PC-3 (cell line): ENCODE data around the gene NHS. TPM values are rescaled to one million over a fixed set of nuclear protein-coding genes. Genes with fewer than 3 reads are reported as not detected.
A peak's percentile ranks its signal among the peaks of the same experiment; 100 is the strongest.

ENCODE experiments used
- ATAC-seq: fragments of 200-7000 bp; cut with Tn5 transposase; 2 replicates; pipeline ENCODE4 v1.9.1; 2020; ENCODE audit warnings: mild to moderate bottlenecking, moderate library complexity
- BruUV-seq: library from RNA; stranded (reverse); fragments of 400-500 nt; replicated peaks from 2 replicates; lab custom pipeline; 2021; lab: Mats Ljungman, UMichigan
- CTCF ChIA-PET: fragments of 300-600 bp; sonication (Branson Sonifier 250); formaldehyde crosslinking; loops from one replicate; lab custom pipeline; 2022; ENCODE audit warnings: antibody characterized with exemption; lab: Charles Lee
- POLR2A ChIA-PET: fragments of 300-600 bp; sonication (Branson Sonifier 250); formaldehyde crosslinking; loops from one replicate; lab custom pipeline; 2022; ENCODE audit warnings: antibody characterized with exemption; ENCODE audit not compliant: unreplicated experiment; lab: Charles Lee
- DNase-seq: peaks from one replicate; pipeline ENCODE4 v3.0.0-alpha.2; 2015
- H2AFZ ChIP-seq: fragments of 300-600 bp; sonication (generic); 2 replicates; pipeline ENCODE4 v1.6.0; 2016; ENCODE audit warnings: antibody characterized with exemption, low read length
- H3F3A ChIP-seq: fragments of 300-600 bp; sonication (generic); one replicate; pipeline ENCODE4 v1.6.0; 2017; ENCODE audit warnings: antibody characterized with exemption, low read length, control low read depth, mild to moderate bottlenecking; ENCODE audit not compliant: unreplicated experiment
- H3K27ac ChIP-seq: fragments of 300-600 bp; sonication (generic); 2 replicates; pipeline ENCODE4 v1.5.1; 2016; ENCODE audit warnings: mild to moderate bottlenecking, low read length
- H3K27me3 ChIP-seq: fragments of 300-600 bp; sonication (generic); 2 replicates; pipeline ENCODE4 v1.6.1; 2016; ENCODE audit warnings: low read length, mixed read lengths
- H3K36me3 ChIP-seq: fragments of 300-600 bp; sonication (generic); 2 replicates; pipeline ENCODE4 v1.6.1; 2016; ENCODE audit warnings: low read depth, mixed run types, low read length, mixed read lengths
- H3K4me1 ChIP-seq: fragments of 300-600 bp; sonication (generic); 2 replicates; pipeline ENCODE4 v1.5.1; 2016; ENCODE audit warnings: low read length; ENCODE audit not compliant: insufficient read depth
- H3K4me2 ChIP-seq: fragments of 300-600 bp; sonication (generic); 2 replicates; pipeline ENCODE4 v1.6.0; 2016; ENCODE audit warnings: low read length
- H3K4me3 ChIP-seq: fragments of 300-600 bp; sonication (generic); 2 replicates; pipeline ENCODE4 v1.5.1; 2016; ENCODE audit warnings: mild to moderate bottlenecking, low read length, mixed read lengths
- H3K79me2 ChIP-seq: fragments of 300-600 bp; sonication (generic); 2 replicates; pipeline ENCODE4 v1.6.1; 2017; ENCODE audit warnings: low read length, mixed read lengths
- H3K9ac ChIP-seq: fragments of 300-600 bp; sonication (generic); 2 replicates; pipeline ENCODE4 v1.6.0; 2016; ENCODE audit warnings: mild to moderate bottlenecking, low read length
- H3K9me2 ChIP-seq: fragments of 300-600 bp; sonication (generic); replicated peaks from 2 replicates; pipeline ENCODE4 v1.6.1; 2016; ENCODE audit warnings: mixed run types, low read length, mixed read lengths
- H3K9me3 ChIP-seq: fragments of 300-600 bp; sonication (generic); 2 replicates; pipeline ENCODE4 v1.6.1; 2016; ENCODE audit warnings: low read length, mixed read lengths
- H4K20me1 ChIP-seq: fragments of 300-600 bp; sonication (generic); 2 replicates; pipeline ENCODE4 v1.6.1; 2016; ENCODE audit warnings: low read length, mixed read lengths
- EZH2 ChIP-seq: fragments of 300-600 bp; sonication (generic); IDR thresholded peaks from one replicate; pipeline ENCODE4 v1.6.1; 2017; ENCODE audit warnings: antibody characterized with exemption, mild to moderate bottlenecking, low read length; ENCODE audit not compliant: unreplicated experiment
- EZH2phosphoT487 ChIP-seq: fragments of 300-600 bp; sonication (generic); IDR thresholded peaks from 2 replicates; pipeline ENCODE4 v1.6.1; 2018; ENCODE audit warnings: mild to moderate bottlenecking, antibody characterized with exemption, low read length, borderline replicate concordance
- intact Hi-C: fragments of 100-400 bp; cut with micrococcal nuclease; formaldehyde crosslinking; loops from 2 replicates; pipeline ENCODE4 v1.9.0; 2023
- total RNA-seq: library from RNA; depleted of rRNA; stranded (reverse); fragments of >200 nt; gene quantifications from 2 replicates; pipeline ENCODE4 v1.2.3, GENCODE V29; 2014
- TF ChIP-seq, protein P1 (sequence below): fragments of 300-600 bp; sonication (generic); conservative IDR thresholded peaks from 2 replicates; pipeline ENCODE4 v1.5.1; 2017; ENCODE audit warnings: antibody characterized with exemption, low read depth, mild to moderate bottlenecking, low read length

NHS gene
- total RNA-seq, 1 experiment from 2014 or later, result 4.9 TPM

DNA sequence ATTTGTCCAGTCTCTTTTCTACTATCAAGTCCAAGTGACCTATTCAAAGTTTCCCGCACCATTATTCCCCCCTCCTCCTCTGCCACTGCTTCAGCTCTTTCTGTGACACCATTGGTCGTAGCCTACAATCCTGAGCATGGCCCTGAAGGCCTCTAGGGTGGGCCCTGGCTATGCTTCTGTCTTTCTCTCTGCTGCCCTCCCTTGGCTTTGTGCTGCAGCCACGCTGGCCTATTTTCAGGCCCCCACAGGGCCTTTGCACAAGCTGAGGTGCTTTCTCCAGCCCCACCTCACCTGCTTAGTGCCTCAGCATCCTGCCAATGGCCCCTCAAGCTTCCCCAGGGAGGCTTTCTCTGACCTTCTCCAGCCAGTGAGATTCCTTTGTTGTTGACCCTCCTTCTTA is 156.5 kb downstream of the NHS start:
- no peak overlapping the region for H2AFZ ChIP-seq
- no peak overlapping the region for H3K4me2 ChIP-seq
- no peaks in the 10 kb centered on the region for H3K36me3 ChIP-seq
- CTCF ChIA-PET, result no interaction called here
- TF ChIP-seq EZH2phosphoT487 (no peak), EZH2 (no peak)
- TF ChIP-seq, protein P1, sequence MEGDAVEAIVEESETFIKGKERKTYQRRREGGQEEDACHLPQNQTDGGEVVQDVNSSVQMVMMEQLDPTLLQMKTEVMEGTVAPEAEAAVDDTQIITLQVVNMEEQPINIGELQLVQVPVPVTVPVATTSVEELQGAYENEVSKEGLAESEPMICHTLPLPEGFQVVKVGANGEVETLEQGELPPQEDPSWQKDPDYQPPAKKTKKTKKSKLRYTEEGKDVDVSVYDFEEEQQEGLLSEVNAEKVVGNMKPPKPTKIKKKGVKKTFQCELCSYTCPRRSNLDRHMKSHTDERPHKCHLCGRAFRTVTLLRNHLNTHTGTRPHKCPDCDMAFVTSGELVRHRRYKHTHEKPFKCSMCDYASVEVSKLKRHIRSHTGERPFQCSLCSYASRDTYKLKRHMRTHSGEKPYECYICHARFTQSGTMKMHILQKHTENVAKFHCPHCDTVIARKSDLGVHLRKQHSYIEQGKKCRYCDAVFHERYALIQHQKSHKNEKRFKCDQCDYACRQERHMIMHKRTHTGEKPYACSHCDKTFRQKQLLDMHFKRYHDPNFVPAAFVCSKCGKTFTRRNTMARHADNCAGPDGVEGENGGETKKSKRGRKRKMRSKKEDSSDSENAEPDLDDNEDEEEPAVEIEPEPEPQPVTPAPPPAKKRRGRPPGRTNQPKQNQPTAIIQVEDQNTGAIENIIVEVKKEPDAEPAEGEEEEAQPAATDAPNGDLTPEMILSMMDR, result no peak
- H3K4me3 ChIP-seq, result no peak overlapping the region
- POLR2A ChIA-PET, result interaction anchor here (0.6 kb wide), 1 partner anchor 10 kb away, joined by 4 read pairs; no protein-coding TSS in a partner anchor
- BruUV-seq, result no TSS peak
- intact Hi-C loops, result no loop called here
- H4K20me1 ChIP-seq, result no peaks in the 10 kb centered on the region
- H3K9me2 ChIP-seq, result no peaks in the 10 kb centered on the region
- peaks cover 9% of the 10 kb centered on the region; the same call in 1 of the 2 replicates for H3K4me1 ChIP-seq
- H3K79me2 ChIP-seq, result no peaks in the 10 kb centered on the region
- no peaks in the 10 kb centered on the region for H3K9me3 ChIP-seq
- H3K9ac ChIP-seq, result no peak overlapping the region
- H3K27ac ChIP-seq, result no peak overlapping the region
- H3K27me3 ChIP-seq, result no peaks in the 10 kb centered on the region
- ATAC-seq (no peak), DNase-seq (no peak)
- H3F3A ChIP-seq, result no peaks in the 10 kb centered on the region

DNA sequence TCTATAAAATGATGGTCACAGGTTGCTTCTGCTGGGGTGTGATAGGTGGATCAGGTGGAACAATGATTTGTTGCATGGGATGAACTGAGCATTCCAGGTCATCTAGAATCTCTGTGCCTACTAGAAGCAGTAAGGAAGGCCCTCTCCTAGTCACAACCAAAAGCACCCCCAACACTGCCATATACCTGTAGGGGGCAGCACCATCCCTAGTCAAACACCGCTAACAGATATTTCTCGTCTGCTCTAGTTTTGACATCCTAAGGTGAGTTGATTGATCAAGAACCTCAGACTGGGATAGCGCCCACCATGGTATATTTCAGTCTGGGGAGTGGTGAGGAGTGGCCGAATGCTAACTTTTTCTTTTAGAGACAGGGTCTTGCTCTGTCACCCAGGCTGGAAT is 160.2 kb downstream of the NHS start:
- no peak overlapping the region for H3K9ac ChIP-seq
- H3K4me1 ChIP-seq, result no peaks in the 10 kb centered on the region
- POLR2A ChIA-PET, result no interaction called here
- CTCF ChIA-PET, result no interaction called here
- no peaks in the 10 kb centered on the region for H3K79me2 ChIP-seq
- ATAC-seq, result no peak
- H3K36me3 ChIP-seq, result no peaks in the 10 kb centered on the region
- H2AFZ ChIP-seq, result no peak overlapping the region
- H3K4me3 ChIP-seq, result no peak overlapping the region
- no TSS peak for BruUV-seq
- H3K27me3 ChIP-seq, result no peaks in the 10 kb centered on the region
- intact Hi-C loops, result no loop called here
- H3F3A ChIP-seq, result no peaks in the 10 kb centered on the region
- no peaks in the 10 kb centered on the region for H3K9me2 ChIP-seq
- TF ChIP-seq EZH2, result no peak
- TF ChIP-seq, protein P1, result peak; percentile 69
- H3K9me3 ChIP-seq, result no peaks in the 10 kb centered on the region
- H3K27ac ChIP-seq, result no peak overlapping the region
- peak; percentile 59 for DNase-seq
- no peaks in the 10 kb centered on the region for H4K20me1 ChIP-seq
- H3K4me2 ChIP-seq, result no peak overlapping the region

DNA sequence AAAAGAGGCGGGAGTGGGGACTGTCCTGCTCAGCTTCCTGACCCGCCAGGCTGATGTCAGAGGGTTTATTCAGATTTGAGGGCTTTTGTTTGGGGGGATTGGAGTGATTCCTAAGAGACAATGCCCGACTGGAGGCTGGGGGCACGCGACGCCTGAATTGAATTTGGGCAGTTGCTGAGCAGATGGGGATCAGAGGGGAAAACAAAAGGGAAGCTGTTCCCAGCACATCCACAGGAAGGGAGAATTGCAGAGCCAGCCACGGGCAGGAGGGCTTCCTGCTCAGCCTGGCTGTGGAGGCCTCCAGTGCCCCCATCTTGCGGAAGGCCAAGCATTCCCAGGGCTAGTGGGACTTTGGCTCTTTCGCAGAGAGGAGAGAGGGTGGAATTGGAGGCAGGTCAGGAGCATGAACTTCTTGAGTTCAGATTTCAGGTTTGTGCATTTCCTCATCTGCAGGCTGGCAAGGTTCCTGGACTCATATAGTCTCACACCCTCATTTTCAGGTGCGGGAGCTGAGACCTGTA is 162.8 kb downstream of the NHS start:
- Histone ChIP-seq H3K79me2 (no peaks in the 10 kb centered on the region), H4K20me1 (no peaks in the 10 kb centered on the region), H3K4me3 (no peak overlapping the region), H3F3A (no peaks in the 10 kb centered on the region), H3K9me2 (no peaks in the 10 kb centered on the region), H3K4me1 (no peaks in the 10 kb centered on the region), H3K9ac (no peak overlapping the region), H3K4me2 (no peak overlapping the region), H2AFZ (no peak overlapping the region), H3K36me3 (no peaks in the 10 kb centered on the region), H3K27ac (no peak overlapping the region), H3K9me3 (no peaks in the 10 kb centered on the region), H3K27me3 (no peaks in the 10 kb centered on the region)
- POLR2A ChIA-PET, result no interaction called here
- BruUV-seq, result no TSS peak
- no peak for DNase-seq
- intact Hi-C loops, result no loop called here
- ATAC-seq, result no peak
- CTCF ChIA-PET, result no interaction called here
- TF ChIP-seq, protein P1, result no peak
- TF ChIP-seq EZH2phosphoT487, result no peak
